Stimulated activated CD4-positive, alpha-beta T cell treated with anti-CD3 and anti-CD28 coated beads, TNF-alpha, amount 100 ng/mL, for 48 hours (primary cell): ENCODE data around the gene PDE1C.
"Not testable (repeated sequence)": the region's sequence is repeated elsewhere in the genome, so short reads cannot be mapped to it uniquely, and the experiment has no call there.

Experiments
- DNase-seq, 3 donors: peaks; one replicate each; pipeline ENCODE4 v3.0.0-alpha.2; 2020; ENCODE audit warnings: low read depth in 3 of 3

The PDE1C gene

DNA sequence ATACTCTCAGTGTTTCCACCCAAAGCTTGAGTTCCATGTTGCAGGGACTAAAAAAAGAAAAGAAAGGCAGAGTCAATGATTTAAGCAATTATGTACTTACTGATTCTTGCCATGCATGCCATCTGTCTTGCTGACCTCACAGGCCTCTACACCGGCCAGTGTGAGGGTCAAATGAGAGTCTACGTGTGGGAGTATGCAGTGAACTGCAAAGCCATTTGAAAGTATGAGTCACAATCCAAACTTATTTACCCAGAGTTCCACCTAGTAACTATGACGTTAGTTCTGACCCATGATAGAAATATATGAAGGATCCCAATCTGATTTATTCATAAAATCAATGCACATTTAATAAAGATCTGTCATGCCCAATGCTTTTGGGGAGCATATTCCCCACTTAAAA lies 26.5 kb downstream of the PDE1C start:
- no peak for DNase-seq

DNA sequence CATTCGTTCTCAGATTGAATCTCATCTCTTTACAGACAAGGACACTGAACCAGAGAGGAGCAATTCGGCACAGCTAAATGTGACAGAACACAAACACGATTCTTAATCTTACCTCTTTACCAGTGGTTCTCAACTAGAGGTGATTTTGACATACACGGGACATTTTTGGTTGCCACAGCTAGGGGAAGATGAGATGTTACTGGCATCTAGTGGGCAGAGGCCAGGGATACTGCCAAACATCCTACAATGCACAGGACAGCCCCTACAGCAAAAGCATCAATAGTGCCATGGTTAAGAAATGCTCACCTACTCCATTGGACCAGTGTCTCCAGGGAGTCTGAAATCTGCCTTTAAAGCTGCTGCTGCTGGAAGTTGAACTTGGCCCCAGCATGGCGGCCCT lies 27.3 kb downstream of the PDE1C start:
- no peak for DNase-seq

DNA sequence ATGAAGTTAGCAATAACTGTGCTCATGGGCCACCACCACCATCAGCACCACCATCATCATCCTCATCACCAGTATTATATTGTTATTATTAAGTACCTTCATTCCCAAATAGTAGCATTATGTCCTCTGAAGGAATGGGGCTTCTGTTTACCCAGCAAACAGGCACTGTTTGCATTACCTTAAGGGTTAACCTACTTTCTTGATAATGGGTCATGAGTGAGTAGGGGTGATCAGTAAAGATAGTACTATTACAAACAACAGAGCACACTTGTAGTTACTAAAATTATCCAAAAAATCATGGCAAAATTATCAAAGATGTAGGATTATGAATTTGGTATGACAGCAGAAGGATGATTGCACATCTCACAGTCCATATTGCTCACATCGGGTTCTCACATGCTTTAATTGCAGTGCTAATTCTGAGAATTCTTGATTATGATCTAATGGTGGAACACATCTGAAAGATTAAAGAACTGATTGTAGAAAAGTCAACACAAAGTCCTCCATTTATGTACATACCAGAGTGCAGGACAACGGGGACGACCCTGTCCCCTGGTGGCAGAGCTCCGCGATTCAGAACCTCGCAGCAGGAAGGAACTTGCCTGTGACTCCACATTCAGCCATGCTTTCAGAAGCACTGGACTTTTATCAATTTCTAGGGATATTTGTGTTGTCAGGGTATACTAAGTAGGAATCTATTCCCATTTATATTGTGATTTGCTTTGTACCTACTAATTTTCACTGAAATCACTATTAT lies 31.0 kb downstream of the PDE1C start:
- no peak for DNase-seq

DNA sequence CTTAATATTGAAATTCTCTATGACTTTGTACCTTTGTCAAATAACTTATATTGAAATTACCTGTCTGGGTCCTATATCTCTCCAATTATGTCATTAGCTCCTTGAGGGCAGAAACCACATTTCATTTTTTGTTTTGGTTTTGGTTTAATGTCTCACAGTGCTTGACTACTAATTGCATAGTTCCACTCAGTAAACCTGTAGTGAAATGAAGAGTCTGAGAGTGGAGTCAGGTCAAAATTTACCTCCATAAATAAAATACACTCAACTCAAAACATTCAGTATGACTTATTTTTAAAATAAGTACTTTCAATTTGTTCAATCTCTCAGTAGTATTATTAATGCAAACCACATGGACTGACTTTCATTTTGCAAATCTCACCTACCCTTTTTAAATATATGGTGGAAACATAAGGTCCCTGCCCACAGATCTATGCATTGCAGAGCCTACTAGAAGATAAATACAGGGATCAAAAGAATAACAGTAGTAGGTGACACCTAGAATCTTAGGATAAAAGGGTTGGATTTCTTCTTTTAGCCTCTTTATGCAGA lies 32.5 kb downstream of the PDE1C start:
- no peak for DNase-seq

DNA sequence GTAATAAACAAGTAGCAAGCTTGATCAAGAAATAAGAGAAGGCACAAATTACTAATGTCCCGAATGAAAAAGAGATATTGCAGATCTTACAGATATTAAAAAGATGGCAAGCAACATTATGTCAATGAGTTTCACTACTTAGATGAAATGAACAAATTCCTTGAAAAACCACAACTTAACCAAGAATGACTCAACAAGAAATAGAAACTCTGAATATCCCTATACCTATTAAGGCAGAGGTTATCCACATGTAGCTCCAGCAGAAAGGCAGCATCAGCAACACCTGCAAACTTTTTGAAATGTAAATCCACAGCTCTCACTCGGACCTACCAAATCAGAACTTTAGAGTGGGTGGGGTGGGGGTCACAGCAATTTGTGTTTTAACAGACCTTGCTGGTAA lies 33.6 kb downstream of the PDE1C start:
- no peak for DNase-seq

DNA sequence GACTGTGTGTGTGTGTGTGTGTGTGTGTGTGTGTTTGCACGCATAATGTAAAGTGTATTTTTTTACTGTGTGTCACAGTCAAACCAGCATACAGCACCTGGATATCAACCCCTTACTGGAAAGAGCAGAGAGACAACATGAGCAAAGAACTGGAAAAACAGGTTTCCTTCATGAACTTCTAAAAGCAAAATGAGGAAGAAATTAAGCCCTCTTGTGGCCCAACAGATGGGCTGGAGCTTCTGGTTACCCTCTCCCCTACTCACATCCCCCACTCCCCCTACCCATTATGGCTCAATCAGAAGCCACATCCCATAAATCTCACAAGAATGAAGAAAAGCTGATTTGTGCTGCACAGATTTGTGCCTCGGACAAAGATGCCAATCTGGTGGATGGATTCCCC lies 36.2 kb downstream of the PDE1C start:
- DNase-seq = no peak

DNA sequence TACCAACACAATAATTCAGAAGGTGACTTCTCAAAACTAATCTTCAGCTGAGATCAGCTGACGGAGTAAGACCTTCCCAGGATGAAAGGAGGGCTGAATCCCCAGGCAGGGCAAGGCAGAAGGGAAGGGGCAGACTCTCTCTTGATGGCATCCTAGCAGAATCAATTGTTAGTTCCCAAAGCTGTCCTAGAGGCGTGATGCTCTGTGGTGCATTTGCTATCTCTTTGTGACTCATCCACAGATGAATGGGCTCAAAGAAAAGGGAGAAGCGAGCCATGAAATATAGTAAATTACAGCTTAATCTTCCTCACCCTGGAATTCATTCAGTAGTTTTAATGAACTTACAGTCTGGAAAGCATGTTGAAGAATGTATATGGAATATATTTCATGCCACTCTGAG lies 37.2 kb downstream of the PDE1C start:
- no peak for DNase-seq

DNA sequence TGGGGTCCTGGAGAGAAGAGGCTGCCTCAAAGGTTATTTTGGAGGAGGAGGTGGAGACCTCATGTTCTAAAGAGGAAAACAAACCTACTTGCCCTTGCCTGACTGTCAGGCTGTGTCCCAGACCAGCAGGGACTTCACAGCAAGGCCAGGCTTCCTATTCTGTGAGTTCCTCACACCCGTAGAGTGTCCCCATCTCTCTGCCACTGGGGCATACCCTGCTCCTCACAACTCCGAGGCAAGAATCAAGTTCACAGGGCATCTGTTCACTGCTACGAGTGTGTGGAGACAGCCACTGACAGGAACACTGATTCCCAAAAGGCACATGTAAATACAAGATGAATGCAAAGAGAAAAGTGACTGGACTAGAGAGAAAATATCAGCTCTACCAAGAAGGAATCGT lies 38.0 kb downstream of the PDE1C start:
- DNase-seq = no peak

DNA sequence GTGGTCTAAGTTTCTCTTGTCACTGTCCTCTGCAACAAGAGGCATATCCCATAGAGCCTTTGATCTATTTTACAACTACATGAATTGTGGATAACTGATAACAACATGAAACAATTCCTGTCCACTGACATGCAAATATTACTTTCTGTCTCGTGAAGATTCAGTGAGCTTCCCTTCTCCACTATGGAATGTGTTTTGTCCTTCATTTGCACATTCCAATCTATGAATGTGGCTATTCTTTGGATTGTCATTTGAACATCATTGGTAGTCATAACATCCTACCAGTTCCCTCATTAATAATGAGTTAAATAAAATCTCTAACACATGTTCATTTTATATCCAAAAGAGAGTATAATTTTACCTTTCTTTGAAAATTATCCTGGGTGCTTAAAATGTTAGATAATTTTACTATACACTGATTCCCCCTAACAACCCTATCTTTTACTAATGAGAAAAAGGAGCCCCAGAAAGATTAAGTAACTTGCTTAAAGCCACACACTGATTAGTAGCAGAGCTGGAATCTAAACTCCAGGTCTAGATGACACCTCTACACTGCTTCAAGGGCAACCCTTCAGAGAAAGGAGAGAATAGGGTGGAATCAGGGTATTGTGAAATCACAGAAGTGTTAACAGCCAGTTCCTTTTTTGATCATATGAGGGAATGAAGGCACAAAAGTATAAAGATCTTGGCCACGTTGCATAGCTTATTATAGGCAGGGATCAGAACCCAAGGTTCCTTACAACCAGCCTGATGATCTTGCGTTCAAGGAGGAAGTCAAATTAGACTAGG lies 39.1 kb downstream of the PDE1C start:
- DNase-seq = no peak

DNA sequence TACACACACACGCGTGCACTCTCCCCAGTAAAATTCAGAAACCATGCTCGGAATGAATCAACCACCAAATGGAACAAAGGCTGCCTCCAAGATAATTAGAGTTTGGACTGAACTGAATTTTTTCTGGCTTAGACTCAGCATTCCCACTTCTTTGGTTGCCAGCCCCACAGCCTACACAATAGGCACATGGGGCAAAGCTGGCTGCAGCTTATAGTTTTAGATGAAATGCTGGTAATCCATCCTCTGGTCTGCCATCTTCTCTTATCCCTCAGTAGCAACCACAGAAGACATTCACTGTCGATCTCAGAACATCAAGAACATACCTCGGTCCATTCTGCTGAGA lies 44.2 kb downstream of the PDE1C start:
- DNase-seq = no peak

DNA sequence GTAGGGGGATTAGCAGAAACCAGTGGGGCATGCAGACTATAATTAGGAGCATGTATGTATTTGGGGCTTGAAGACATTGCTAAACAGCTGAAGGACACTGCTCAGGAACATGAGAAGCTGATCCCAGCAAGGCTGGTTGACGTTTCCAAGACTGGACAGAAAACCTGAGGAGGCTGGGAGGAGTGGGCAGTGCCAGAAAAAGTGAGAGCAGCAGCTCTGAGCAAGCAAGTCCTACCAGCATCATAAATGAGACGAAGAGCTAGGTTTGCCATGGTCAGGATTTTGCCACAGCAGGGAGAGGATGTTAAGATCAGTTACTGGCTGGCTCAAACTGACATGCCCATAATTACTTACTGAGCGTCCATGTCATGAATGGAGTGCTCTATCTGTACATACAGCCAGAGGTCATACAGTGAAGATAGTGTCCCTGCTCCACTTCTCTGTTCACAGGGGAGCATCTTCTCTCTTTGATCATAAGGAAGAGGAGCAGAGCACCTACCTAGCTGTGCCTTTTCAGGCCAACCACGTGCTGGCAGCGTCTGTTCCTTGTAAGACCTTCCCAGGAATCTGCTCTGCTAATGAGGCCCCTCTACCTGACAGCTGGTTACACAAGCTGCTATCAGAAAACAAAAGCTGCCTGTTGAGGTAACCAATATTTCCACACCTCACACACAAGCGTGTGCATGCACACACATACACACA lies 44.7 kb downstream of the PDE1C start:
- no peak for DNase-seq

DNA sequence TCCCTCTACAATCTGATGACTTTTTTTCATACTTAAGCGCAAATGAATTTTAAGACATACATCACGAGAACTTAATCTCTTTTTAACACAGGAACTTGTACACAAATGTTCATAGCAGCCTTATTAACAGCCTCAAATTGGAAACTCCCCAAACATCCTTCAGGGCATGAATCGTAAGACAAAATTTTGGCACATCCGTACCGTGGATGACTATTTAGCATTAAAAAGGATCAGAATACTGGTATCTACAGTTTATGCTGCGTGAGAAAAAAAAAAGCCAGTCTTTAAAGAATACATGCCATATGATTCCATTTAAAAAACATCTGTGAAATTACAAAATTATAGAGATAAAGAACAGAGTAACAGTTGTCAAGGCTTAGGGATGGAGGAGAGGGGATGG lies 46.8 kb downstream of the PDE1C start:
- no peak for DNase-seq

DNA sequence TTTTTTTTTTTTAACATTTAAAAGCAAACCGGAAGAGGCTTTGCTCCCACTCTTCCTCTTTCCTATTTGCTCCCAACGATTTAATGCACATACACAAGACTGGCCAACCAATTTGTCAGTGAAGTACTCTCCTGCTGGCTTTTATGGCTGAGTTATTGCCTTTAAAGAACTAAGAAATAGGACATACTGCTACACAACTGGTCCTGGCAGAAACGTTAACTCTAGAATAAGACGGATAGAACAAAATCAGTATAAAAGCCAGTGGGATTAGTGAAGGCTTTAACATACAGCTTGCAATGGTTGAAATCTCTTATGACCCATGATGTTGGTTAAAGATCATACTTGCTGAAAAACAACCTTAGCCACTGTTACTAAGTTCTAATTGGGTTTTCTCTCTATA lies 47.2 kb downstream of the PDE1C start:
- no peak for DNase-seq

DNA sequence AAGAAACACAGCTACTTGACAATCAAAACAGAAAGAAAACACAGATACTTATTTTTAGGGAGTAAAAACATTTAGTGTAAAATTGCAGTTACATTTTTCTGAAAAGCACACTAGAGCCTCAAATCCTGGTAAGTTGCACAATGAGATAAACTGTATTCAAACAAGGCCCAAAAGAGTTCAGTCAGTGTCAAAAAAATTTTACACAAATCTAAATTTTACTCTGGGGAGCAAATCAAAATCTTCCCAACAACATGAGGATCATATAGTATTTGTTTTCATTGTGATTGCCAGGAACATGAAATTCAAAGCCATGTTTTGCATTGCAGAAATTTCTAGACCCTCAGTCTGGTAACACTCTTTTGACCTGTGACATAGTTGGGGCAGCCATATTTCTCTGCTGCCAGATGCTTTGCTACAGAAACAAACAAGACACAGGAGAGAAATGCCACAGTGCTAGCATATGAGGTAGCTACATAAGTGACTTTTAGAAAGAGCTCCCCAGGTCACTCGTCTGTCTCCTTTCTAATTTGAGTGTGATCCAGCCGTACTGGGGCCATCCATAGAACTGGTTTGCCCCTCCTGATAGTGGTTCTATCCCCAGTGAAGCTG lies 49.6 kb downstream of the PDE1C start:
- DNase-seq = no peak

DNA sequence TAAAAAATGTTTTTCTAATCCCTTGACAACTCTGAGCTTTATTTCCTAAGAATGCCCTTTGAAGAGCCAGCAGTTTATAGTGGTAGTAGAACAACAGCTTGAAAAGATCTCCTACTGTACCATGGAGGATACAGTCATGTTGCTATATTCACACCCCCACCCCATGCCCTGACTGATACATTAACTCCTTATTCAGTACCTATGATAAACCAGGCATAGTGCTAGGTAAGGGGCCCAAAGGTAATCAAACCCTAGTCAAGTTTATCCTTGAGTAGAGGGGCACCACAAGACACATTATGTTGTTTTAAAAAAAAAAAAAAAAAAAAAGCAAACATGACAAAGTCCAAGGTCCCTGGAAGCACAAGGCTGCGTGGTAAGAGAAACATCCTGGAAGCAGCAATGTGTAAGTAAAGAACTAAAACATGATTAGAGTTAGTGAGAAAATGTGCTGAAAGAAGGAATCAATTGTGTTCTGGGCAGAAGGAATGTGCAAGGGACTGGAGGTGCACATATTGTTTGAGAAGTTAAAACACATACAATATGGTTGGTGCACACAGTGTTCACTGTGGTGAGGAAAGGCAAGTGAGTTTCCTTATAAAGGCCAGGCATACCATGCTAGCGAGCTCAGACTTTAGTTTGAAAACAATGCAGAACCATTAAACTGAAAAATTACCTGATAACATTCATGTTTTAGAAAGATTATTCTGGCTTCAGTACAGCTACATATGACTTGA lies 51.2 kb downstream of the PDE1C start:
- no peak for DNase-seq

DNA sequence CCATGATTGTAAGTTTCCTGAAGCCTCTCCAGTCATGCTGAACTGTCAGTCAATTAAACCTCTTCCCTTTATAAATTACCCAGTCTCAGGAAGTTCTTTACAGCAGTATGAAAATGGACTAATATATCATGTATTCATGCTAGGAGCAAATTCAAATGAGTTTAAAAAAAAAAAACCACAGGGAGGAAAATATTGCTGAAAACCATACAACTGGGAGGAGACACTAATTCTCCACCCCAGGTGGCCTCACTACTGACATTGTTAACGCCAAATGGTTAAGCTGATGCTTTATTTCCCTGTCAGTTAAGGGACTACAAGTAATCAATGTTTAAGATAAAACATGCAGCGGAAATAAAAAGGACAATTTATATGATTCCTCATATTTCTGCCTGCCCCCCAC lies 55.1 kb downstream of the PDE1C start:
- DNase-seq = no peak

DNA sequence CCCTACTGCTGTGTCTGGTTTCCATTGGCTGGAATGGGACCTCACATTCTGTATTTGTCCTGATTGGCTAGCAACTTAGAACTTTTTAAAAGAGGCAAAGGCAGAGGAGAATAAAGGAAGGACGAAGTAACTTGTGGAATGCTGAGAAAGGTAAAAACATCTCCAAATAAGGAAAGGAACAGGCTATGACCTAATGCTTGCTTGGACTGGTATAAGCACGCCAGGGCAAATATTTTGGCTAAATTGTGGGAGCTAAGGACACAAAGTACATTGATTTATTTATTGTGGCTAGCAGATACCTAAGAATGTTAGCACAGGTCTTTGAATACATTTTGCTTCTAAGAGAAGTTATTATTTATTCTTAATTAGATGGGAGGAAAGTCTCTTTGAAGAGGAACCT lies 56.7 kb downstream of the PDE1C start:
- not testable (repeated sequence) for DNase-seq

DNA sequence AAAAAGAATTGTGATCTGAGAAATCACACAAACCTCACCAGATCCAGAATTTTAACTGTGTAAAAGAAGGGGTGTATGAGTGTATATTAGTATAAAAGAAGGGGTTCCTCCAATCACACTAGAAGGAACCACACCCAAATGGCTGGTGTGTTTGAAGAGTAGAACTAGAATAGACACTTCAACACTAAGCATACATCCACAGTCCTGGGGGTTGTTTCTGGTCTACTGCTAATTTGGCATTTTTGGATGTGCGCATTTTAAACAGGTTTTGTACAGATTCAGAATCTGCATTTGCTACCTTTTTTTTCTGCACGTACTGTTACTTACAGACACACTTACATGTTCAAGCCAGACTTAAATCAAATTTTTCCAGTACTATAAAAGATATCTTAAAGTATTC lies 64.6 kb downstream of the PDE1C start:
- DNase-seq = no peak

DNA sequence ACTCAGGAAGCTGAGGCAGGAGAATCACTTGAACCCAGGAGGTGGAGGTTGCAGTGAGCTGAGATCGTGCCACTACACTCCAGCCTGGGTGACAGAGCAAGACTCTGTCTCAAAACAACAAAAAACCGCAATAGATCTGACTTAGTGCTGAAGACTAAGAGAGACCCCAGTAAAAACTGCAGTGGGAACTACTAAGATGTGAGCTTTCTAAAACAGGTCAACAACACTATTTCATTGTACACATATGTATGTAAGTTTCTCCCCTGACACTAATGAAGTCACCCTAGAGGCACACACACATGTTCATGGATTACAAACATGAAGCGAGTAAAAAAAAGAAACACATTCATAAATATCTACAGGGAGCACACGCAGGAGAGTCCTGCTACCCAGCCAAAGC lies 68.3 kb downstream of the PDE1C start:
- DNase-seq = no peak

DNA sequence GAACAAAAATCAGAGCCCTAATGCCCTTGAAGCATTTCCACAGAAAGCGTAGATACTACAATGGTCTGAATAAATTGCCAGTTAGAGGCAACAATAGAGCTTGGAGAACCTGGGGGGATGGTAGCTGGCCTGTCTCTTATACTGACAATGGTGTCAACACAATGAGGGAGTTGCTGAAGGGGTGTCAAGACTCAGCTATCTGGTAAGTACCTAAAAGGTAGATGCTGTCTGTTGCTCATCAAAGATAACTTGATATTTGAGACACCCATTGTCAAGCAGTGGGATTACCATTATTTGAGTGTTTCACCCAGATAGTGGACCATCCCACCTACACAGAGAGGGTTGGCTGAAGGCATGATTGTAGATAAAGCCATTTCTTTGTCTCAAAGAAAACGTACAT lies 72.8 kb downstream of the PDE1C start:
- no peak for DNase-seq

DNA sequence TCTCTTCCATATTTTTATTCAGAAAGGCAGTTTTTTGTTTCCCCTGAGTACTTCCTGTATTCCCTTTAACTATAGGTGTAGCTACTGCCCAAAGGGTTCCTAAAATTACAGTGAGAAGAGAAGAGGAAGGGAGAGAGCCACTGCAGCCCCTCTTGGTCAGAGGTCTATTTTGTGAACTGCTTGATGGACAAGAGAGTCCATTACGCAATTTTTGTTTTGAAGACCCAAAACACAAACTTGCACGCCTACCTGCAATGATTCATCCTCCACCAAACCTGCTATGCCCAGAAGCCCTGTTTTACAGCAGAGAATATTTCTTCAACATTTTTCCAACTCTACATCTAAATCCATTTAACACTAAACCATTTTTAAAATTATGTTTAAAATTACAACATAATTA lies 75.1 kb downstream of the PDE1C start:
- DNase-seq = no peak

DNA sequence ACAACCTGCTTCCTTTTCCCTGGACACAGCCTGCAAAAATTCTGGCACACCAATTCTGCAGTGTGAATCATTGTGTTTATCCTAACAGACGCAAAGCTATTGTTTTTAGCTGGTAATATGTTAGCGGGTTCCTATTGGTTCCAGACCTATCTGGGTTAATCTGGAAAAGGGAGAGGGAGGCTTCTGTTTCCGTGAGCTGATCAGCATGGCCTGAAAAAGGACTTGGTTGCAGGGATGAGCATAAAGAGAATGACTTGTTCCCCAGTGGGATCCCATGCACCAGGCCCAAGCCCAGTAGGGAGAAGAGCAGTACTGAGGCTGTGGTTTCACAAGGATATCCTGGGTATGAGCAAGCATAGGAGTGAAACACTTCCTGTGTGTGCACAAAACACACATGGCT lies 78.4 kb downstream of the PDE1C start:
- no peak for DNase-seq
